ENCODE results near the gene SIGLEC12. TPM values are rescaled to one million over a fixed set of nuclear protein-coding genes. Genes with fewer than 3 reads are reported as not detected.

SIGLEC12 gene
- total and polyA plus RNA-seq, 9 donors, result 0.23 to 0.73 (median 0.25) TPM; not detected in 6

DNA sequence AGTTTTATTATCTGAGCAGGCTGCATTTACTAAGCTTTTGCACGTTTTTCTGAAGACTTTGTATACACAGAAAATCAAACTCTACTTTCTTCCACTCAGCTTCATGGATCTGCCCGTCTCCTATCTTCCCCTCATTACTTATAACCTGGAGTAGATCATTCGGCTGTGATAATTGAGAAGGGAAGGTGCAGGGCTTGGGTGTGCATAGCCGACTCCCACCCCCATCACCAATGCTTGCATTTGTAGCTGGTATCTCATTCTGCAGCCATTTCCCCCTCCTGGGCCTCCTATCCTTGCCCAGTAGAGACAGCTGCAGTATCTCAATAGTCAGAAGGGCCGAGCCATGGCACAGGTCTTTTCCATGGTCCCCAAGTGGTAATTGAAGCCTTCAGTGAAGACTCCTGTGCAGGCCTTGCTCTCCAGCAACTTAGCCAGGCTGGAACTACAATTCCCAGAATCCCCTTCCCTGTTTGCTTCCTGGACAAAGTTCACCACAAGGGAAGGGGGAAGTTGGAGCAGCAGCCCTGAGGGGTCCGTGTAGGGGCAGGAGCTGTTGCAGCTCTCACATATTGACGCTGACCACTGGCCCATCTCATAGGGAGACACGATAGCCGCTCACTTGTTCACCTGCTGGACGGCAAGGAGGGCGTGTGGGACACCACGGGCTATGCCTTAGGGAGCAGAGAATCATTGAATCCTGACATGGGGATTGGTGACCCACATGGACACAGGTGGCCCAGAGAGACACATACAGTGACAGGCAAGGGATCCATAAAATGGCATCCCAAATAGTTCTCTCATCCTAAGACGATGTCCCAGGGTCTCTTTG, 41.2 kb downstream of the SIGLEC12 start:
- no peaks in the 10 kb centered on the region for H3K27me3 ChIP-seq
- intact Hi-C loops (cut with DNase I), result loop anchor here in 1 of 4 donors (10.0 kb wide), 1 partner anchor 194 kb away; no protein-coding TSS in a partner anchor
- 49 to 51% (median 50%) methylated on average over 13 of the region's 13 CpGs for WGBS, 3 donors
- no peaks in the 10 kb centered on the region for H3K4me1 ChIP-seq (ENCODE audit: insufficient read depth)
- TF ChIP-seq POLR2A (IDR thresholded peaks at IDR 0.05) (no peak), EP300 (IDR thresholded peaks at IDR 0.05) (no peak)
- TF ChIP-seq, protein P1, sequence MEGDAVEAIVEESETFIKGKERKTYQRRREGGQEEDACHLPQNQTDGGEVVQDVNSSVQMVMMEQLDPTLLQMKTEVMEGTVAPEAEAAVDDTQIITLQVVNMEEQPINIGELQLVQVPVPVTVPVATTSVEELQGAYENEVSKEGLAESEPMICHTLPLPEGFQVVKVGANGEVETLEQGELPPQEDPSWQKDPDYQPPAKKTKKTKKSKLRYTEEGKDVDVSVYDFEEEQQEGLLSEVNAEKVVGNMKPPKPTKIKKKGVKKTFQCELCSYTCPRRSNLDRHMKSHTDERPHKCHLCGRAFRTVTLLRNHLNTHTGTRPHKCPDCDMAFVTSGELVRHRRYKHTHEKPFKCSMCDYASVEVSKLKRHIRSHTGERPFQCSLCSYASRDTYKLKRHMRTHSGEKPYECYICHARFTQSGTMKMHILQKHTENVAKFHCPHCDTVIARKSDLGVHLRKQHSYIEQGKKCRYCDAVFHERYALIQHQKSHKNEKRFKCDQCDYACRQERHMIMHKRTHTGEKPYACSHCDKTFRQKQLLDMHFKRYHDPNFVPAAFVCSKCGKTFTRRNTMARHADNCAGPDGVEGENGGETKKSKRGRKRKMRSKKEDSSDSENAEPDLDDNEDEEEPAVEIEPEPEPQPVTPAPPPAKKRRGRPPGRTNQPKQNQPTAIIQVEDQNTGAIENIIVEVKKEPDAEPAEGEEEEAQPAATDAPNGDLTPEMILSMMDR (IDR thresholded peaks at IDR 0.05), result no peak
- no peak overlapping the region for H3K4me3 ChIP-seq
- DNase-seq, result no peak
- H3K9me3 ChIP-seq, result no peaks in the 10 kb centered on the region
- H3K27ac ChIP-seq, result no peak overlapping the region
- no peaks in the 10 kb centered on the region for H3K36me3 ChIP-seq

DNA sequence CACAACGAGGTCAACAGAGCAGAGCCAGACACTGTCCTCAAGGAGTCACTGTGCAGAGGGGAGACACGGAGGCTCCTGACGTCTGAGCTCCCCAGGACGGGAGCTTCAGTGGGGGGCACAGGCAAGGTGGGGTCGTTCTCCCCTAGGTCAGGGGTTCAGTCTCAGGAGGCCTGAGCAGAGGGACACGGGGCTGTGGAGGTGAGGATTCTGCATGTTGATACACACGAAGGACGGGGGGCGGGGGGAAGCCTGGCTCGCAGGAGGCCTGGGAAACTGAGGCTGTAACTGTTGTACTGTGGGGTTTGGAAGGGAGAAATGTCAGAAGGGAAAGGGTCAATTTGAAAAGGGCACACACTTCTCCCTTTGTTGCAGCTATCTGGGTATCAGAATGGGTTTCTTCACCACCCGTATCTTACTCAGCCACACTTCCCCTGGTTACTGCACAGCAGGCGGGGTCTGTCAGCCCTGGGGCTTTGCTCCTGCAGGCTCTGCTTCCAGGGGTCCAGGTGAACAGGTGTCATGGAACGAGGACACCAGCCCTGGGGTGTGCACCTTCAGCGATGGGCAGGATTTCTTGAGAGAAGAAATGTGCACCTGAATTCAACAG, 42.6 kb downstream of the SIGLEC12 start:
- H3K9me3 ChIP-seq, result no peaks in the 10 kb centered on the region
- TF ChIP-seq, protein P1 (IDR thresholded peaks at IDR 0.05), result no peak
- TF ChIP-seq POLR2A (IDR thresholded peaks at IDR 0.05) (no peak), EP300 (IDR thresholded peaks at IDR 0.05) (no peak)
- H3K4me1 ChIP-seq (ENCODE audit: insufficient read depth), result no peaks in the 10 kb centered on the region
- no peak for DNase-seq
- no peak overlapping the region for H3K4me3 ChIP-seq
- intact Hi-C loops (cut with DNase I), result no loop called here
- no peaks in the 10 kb centered on the region for H3K36me3 ChIP-seq
- H3K27me3 ChIP-seq, result no peaks in the 10 kb centered on the region
- no peak overlapping the region for H3K27ac ChIP-seq
- 67 to 73% (median 72%) methylated on average over 13 to 14 of the region's 14 CpGs for WGBS, 3 donors

DNA sequence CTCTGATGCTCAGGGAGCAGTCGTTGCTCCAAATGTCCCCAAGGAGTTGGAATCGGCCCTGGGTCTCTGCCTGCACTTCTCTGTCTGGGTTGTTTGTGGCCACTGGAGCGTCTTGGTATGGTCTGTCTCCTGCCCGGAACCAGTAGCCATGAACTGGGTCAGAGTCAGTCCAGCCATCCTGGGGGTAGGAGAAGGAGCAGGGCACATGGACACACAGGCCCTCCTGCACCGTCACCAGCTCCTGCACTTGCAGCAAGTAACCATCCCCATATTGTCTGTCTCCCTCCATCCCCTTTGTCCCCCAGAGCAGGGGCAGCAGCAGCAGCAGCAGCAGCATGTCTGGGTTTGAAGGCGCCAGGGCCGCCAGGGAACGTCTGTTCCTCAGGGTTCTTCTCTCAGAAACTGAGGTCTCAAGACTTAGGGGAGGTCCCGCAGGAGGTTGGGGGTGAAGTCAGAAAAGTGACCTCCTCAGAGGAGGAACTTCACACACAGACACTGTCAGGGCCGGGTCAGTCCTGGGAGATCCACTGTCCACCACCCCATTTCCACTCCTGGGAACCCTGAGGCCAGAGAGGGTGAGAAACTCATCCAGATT, 43.5 kb downstream of the SIGLEC12 start, which contains the start of gene SIGLEC8:
Gene SIGLEC8 (minus strand): TSS at position 404 of the 595 bp plus-strand sequence. CDS start 67 bp downstream, at position 337.
- 56 to 69% (median 58%) methylated on average over 10 of the region's 10 CpGs for WGBS, 3 donors
- H3K27ac ChIP-seq, result no peak within 1 kb of the TSS

More for the DNA sequence above, 43.5 kb downstream of the SIGLEC12 start, which contains the start of gene SIGLEC8:
- intact Hi-C loops (cut with DNase I), result no loop called here
- H3K36me3 ChIP-seq, result no peaks in the 10 kb centered on the region
- no peak for DNase-seq
- H3K9me3 ChIP-seq, result no peaks in the 10 kb centered on the region
- H3K4me1 ChIP-seq (ENCODE audit: insufficient read depth), result no peaks in the 10 kb centered on the region
- H3K4me3 ChIP-seq, result no peak within 1 kb of the TSS
- TF ChIP-seq, protein P1 (IDR thresholded peaks at IDR 0.05), result no peak
- no peak for TF ChIP-seq POLR2A (IDR thresholded peaks at IDR 0.05)
- TF ChIP-seq EP300 (IDR thresholded peaks at IDR 0.05), result no peak
- H3K27me3 ChIP-seq, result no peaks in the 10 kb centered on the region
